ENCODE data around the gene PRSS1.

GRCh38 chr7:142767861-142768260 is 18.6 kb downstream of the PRSS1 start:
- TF ChIP-seq CTCF (IDR thresholded peaks at IDR 0.05; ENCODE audit: borderline replicate concordance, extremely low read depth, low read length, poor library complexity, severe bottlenecking) = no peak
- no peak for TF ChIP-seq EZH2 (IDR thresholded peaks at IDR 0.05; ENCODE audit: borderline replicate concordance, low read depth, low read length, severe bottlenecking)
